H7 (cell line): ENCODE measurements around the gene CLEC17A. TPM values are rescaled to one million over a fixed set of nuclear protein-coding genes. Genes with fewer than 3 reads are reported as not detected.
"Not testable (repeated sequence)": the region's sequence is repeated elsewhere in the genome, so short reads cannot be mapped to it uniquely, and the experiment has no call there.

Experiments used
- DNase-seq: peaks from one replicate; pipeline ENCODE4 v3.0.0; 2012
- H3K27me3 ChIP-seq: 2 replicates; pipeline ENCODE4 v1.6.0; 2011; ENCODE audit warnings: mild to moderate bottlenecking, low read length; ENCODE audit not compliant: control insufficient read depth, insufficient read depth
- H3K36me3 ChIP-seq: replicated peaks from 2 replicates; pipeline ENCODE4 v1.5.1; 2011; ENCODE audit warnings: low read length; ENCODE audit not compliant: control insufficient read depth, insufficient read depth
- H3K4me3 ChIP-seq: 2 replicates; pipeline ENCODE4 v1.5.1; 2011; ENCODE audit warnings: low read depth, mild to moderate bottlenecking, control low read depth, low read length, moderate library complexity; ENCODE audit not compliant: insufficient read depth
- total RNA-seq: library from RNA; depleted of rRNA; stranded (reverse); fragments of >200 nt; shearing (Covaris generic); gene quantifications from 2 replicates; pipeline ENCODE4 v1.2.3, GENCODE V29; 2014

CLEC17A gene
- total RNA-seq, 1 experiment from 2014 or later: not detected

GRCh38 chr19:14584372-14584771, 1.5 kb downstream of the CLEC17A start:
- not testable (repeated sequence) for DNase-seq, H3K4me3 ChIP-seq, H3K36me3 ChIP-seq, H3K27me3 ChIP-seq

GRCh38 chr19:14585187-14585586, 2.3 kb downstream of the CLEC17A start:
- not testable (repeated sequence) for H3K27me3 ChIP-seq, H3K4me3 ChIP-seq, H3K36me3 ChIP-seq, DNase-seq

DNA sequence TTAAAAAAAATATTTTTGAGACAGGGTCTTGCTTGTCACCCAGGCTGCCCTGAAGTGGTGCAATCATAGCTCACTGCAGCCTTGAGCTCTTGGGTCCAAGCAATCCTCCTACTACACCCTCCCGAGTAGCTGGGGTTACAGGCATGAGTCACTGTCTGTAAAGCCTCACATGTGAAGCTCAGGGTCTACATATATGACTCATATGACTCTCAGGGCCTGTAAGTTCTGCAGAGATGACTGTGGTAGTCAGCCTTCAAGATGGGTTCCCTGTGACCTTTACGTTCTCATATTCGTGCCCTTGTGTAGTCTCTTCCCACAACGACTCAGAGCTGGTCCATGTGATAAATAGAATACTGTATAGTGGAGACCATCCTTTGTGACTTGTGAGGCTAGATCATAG, 6.5 kb downstream of the CLEC17A start:
- not testable (repeated sequence) for DNase-seq, H3K36me3 ChIP-seq, H3K27me3 ChIP-seq, H3K4me3 ChIP-seq

DNA sequence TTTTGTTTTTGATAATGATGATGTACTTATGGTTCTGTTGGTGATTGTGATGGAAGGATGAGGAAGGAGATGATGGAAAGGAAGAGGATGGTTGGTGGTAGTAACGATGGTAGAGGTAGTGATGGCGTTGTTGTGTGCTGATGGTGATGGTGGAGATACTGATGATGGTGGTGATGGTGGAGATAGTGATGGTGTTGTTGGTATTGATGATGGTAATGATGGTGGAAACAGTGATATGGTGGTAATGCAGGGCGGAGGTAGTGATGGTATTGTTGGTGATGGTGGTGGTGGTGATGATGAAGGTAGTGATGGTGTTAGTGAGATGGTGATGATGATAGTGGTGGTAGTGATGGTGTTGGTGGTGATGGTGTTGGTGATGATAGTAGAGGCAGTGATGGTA, 12.7 kb downstream of the CLEC17A start:
- Histone ChIP-seq H3K4me3 (no peak overlapping the region), H3K27me3 (no peaks in the 10 kb centered on the region), H3K36me3 (no peaks in the 10 kb centered on the region)
- DNase-seq: no peak

GRCh38 chr19:14599548-14600147, 16.8 kb downstream of the CLEC17A start:
- Histone ChIP-seq H3K4me3 (no peak overlapping the region), H3K36me3 (no peaks in the 10 kb centered on the region), H3K27me3 (no peaks in the 10 kb centered on the region)
- DNase-seq: no peak

- H3K4me3 ChIP-seq: no peak overlapping the region
- H3K27me3 ChIP-seq: no peaks in the 10 kb centered on the region
- no peaks in the 10 kb centered on the region for H3K36me3 ChIP-seq
- DNase-seq: no peak
These were observed 21.1 kb downstream of the CLEC17A start for GRCh38 chr19:14603990-14604387.

DNA sequence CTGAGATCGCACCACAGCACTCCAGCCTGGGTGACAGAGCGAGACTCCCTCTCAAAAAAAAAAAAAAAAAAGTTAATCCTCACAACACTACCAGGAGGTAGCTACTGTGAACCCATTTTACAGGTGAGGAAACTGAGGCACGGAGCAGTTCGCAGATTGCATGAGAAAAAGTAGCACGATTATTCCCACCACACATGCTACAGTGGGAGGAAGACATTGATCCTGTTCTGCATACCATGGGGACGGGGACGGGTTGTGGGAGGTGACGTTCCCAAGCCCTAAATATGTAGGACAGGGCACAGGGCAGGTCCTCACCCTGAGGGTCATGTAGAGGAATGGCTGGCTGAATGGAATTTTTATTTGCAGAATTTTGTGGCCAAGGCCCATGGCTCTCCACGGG, 23.7 kb downstream of the CLEC17A start:
- H3K36me3 ChIP-seq: no peaks in the 10 kb centered on the region
- no peak overlapping the region for H3K4me3 ChIP-seq
- DNase-seq: no peak

DNA sequence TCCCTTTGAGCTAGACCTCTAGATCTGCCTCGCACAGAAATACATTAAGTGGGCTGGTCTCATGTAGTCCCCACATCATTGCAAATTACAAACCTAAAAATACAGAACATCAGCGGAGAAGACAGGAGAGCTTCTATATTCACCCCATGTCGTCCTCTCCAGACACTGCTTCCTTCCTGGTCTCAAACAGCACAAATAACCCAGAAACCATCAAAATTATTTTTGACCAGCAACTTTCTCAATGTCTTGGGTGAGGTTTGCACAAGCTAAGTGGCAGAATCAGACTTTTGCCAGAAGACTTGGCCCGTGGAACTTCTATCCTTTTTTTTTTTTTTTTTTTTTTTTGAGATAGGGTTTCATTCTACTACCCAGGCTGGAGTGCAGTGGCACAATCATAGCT, 28.2 kb downstream of the CLEC17A start:
- no peaks in the 10 kb centered on the region for H3K36me3 ChIP-seq
- H3K27me3 ChIP-seq: no peaks in the 10 kb centered on the region
- DNase-seq: no peak
- no peak overlapping the region for H3K4me3 ChIP-seq

More for the DNA sequence above, 23.7 kb downstream of the CLEC17A start:
- no peaks in the 10 kb centered on the region for H3K27me3 ChIP-seq

GRCh38 chr19:14612242-14612641, 29.4 kb downstream of the CLEC17A start:
- not testable (repeated sequence) for DNase-seq

DNA sequence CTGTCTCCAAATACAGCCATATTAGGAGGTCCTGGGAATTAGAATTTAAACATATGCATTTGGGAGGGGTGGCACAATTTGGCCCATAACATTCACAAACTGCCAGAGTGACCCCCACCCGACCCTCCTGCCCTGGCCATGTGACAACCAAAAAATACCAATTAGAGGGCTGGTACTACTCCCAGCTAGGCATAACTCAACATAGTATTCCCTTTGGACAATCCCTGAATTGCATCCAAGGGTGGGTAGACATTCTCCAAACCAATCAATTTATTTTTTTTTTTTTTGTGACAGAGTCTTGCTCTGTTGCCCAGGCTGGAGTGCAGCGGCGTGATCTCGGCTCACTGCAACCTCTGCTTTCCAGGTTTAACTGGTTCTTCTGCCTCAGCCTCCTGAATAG, 29.8 kb downstream of the CLEC17A start:
- no peaks in the 10 kb centered on the region for H3K27me3 ChIP-seq
- no peaks in the 10 kb centered on the region for H3K36me3 ChIP-seq
- DNase-seq: no peak
- no peak overlapping the region for H3K4me3 ChIP-seq

More at GRCh38 chr19:14612242-14612641, 29.4 kb downstream of the CLEC17A start:
- not testable (repeated sequence) for H3K36me3 ChIP-seq, H3K4me3 ChIP-seq, H3K27me3 ChIP-seq

- not testable (repeated sequence) for H3K27me3 ChIP-seq, H3K4me3 ChIP-seq, H3K36me3 ChIP-seq, DNase-seq
These were observed 30.7 kb downstream of the CLEC17A start for GRCh38 chr19:14613399-14614098.

GRCh38 chr19:14614099-14614412, 31.2 kb downstream of the CLEC17A start:
- DNase-seq: no peak
- no peaks in the 10 kb centered on the region for H3K27me3 ChIP-seq
- H3K4me3 ChIP-seq: no peak overlapping the region
- no peaks in the 10 kb centered on the region for H3K36me3 ChIP-seq

DNA sequence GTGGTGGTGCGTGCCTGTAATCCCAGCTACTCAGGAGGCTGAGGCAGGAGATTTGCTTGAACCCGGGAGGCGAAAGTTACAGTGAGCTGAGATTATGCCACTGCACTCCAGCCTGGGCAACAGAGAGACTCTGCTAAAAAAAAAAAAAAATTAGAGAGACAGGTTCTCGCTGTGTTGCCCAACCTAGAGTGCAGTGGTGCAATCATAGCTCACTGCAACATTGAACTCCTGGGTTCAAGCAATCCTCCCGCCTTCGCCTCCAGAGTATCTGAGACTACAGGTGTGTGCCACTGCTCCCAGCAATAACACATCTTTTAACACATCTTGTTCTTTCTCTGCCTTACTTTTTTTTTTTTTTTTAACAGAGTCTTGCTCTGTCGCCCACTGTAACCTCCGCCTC, 32.7 kb downstream of the CLEC17A start:
- no peaks in the 10 kb centered on the region for H3K27me3 ChIP-seq
- H3K4me3 ChIP-seq: no peak overlapping the region
- no peak for DNase-seq
- no peaks in the 10 kb centered on the region for H3K36me3 ChIP-seq

GRCh38 chr19:14616407-14616806, 33.5 kb downstream of the CLEC17A start:
- DNase-seq: no peak
- Histone ChIP-seq H3K36me3 (no peaks in the 10 kb centered on the region), H3K27me3 (no peaks in the 10 kb centered on the region), H3K4me3 (no peak overlapping the region)

- Histone ChIP-seq H3K4me3 (no peak overlapping the region), H3K27me3 (no peaks in the 10 kb centered on the region), H3K36me3 (no peaks in the 10 kb centered on the region)
- DNase-seq: no peak
These were observed 36.5 kb downstream of the CLEC17A start for GRCh38 chr19:14619404-14619803.
